Right cardiac atrium (tissue), 5 donors: ENCODE data around the gene SYTL1. TPM values are rescaled to one million over a fixed set of nuclear protein-coding genes. Genes with fewer than 3 reads are reported as not detected.

Source experiments
- ATAC-seq, 2 donors: fragments of 200-7000 bp; cut with Tn5 transposase; one replicate each; pipeline versions ENCODE4 v1.8.0 to v1.9.1; 2020; ENCODE audit warnings: moderate library complexity in 2 of 2, mild to moderate bottlenecking in 1 of 2
- DNase-seq, 3 donors: peaks; one replicate each; pipeline ENCODE4 v3.0.0-alpha.2; 2020
- H3K27ac ChIP-seq: one replicate; pipeline ENCODE4 v1.5.1; 2013; ENCODE audit warnings: mild to moderate bottlenecking, low read length, control low read depth, moderate library complexity
- H3K27me3 ChIP-seq: one replicate; pipeline ENCODE4 v1.6.1; 2013; ENCODE audit not compliant: control insufficient read depth, insufficient read depth
- H3K4me1 ChIP-seq: one replicate; pipeline ENCODE4 v1.6.1; 2013; ENCODE audit warnings: low read length; ENCODE audit not compliant: control insufficient read depth, insufficient read depth
- H3K4me3 ChIP-seq: one replicate; pipeline ENCODE4 v1.5.1; 2013; ENCODE audit warnings: low read length, control low read depth
- H3K9me3 ChIP-seq: one replicate; pipeline ENCODE4 v1.6.1; 2013; ENCODE audit warnings: low read length; ENCODE audit not compliant: control insufficient read depth
- WGBS: extraction: QIAGEN DNeasy Blood & Tissue Kit; methylation state at CpG from one replicate; pipeline ENCODE4 v1.1.7; 2013; 5-methylcytosine and 5-hydroxymethylcytosine counted together
- intact Hi-C, 4 donors: fragments of 100-400 bp; cut with DNase I; formaldehyde crosslinking; loops; one replicate each; pipeline versions ENCODE4 v1.11.0 to v1.14.0; 2022 to 2023
- polyA plus RNA-seq: library from polyadenylated mRNA; stranded (reverse); fragments of 200-250 nt; gene quantifications from one replicate; pipeline ENCODE4 v1.2.3, GENCODE V29; 2013
- total RNA-seq, 4 donors: library from RNA; stranded (reverse); fragmentation: NEBNext Ultra II Directional; extraction: Animal tissue kit (Norgen Biotek cat#: 25700); gene quantifications; one replicate each; pipeline ENCODE4 v1.2.1, GENCODE V29; 2021
- donor health status: healthy with polysubstance abuse.
- donor health status: DM: no; HTN: yes; CAD: no.
- donor health status: DM: no; HTN: no; CAD: no.
- donor health status: DM: no; HTN: yes; CAD: no; lungs with severe emphysema.
- donor health status: DM: yes; HTN: yes; CAD: no.

The SYTL1 gene
- total and polyA plus RNA-seq, 5 donors = 0.39 to 2.9 (median 2.1) TPM

DNA sequence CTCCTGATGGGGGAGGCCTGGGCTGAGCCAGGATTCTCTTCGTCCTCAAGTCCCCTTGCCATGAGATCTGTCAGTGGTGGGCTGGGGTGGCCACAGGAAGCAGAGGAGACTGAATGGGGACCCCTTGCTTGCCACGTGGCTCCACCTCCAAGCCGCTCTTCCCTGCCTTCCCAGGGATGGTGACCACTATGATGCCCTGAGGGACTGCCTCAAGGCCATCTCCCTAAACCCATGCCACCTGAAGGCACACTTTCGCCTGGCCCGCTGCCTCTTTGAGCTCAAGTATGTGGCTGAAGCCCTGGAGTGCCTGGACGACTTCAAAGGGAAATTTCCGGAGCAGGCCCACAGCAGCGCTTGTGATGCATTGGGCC lies 40.8 kb upstream of the SYTL1 start:
- Histone ChIP-seq H3K27ac (no peak overlapping the region), H3K27me3 (no peaks in the 10 kb centered on the region), H3K9me3 (no peaks in the 10 kb centered on the region), H3K4me3 (no peak overlapping the region), H3K4me1 (peaks cover 13% of the 10 kb centered on the region)
- intact Hi-C loops = loop anchor here in 3 of 4 donors (2.0 to 5.0 kb wide), 5 partner anchors 88 to 356 kb away; partner anchors contain the start of gene GPR3 (in 1 of the 3)
- DNase-seq = peak in 1 of 3 donors; percentile 69
- ATAC-seq = no peak
- 64% methylated on average over 8 of the region's 8 CpGs for WGBS

- Histone ChIP-seq H3K9me3 (no peaks in the 10 kb centered on the region), H3K27ac (no peak overlapping the region), H3K27me3 (no peaks in the 10 kb centered on the region), H3K4me1 (peaks cover 13% of the 10 kb centered on the region), H3K4me3 (no peak overlapping the region)
- DNase-seq (no peak), ATAC-seq (no peak)
- WGBS = 84% methylated on average over 10 of the region's 10 CpGs
- intact Hi-C loops = loop anchor here in 3 of 4 donors (2.0 to 5.0 kb wide), 5 partner anchors 87 to 356 kb away; partner anchors contain the start of gene GPR3 (in 1 of the 3)
Measured at GRCh38 chr1:27301582-27302199, 40.1 kb upstream of the SYTL1 start.

GRCh38 chr1:27302612-27303011 lies 39.2 kb upstream of the SYTL1 start:
- H3K9me3 ChIP-seq = no peaks in the 10 kb centered on the region
- intact Hi-C loops = loop anchor here in 2 of 4 donors (5.0 kb wide), 3 partner anchors 90 to 355 kb away; partner anchors contain the start of gene GPR3 (in 1 of the 2)
- peaks cover 13% of the 10 kb centered on the region for H3K4me1 ChIP-seq
- H3K27ac ChIP-seq = no peak overlapping the region
- 96% methylated on average over 2 of the region's 2 CpGs for WGBS
- no peaks in the 10 kb centered on the region for H3K27me3 ChIP-seq
- ATAC-seq (no peak), DNase-seq (no peak)
- no peak overlapping the region for H3K4me3 ChIP-seq

DNA sequence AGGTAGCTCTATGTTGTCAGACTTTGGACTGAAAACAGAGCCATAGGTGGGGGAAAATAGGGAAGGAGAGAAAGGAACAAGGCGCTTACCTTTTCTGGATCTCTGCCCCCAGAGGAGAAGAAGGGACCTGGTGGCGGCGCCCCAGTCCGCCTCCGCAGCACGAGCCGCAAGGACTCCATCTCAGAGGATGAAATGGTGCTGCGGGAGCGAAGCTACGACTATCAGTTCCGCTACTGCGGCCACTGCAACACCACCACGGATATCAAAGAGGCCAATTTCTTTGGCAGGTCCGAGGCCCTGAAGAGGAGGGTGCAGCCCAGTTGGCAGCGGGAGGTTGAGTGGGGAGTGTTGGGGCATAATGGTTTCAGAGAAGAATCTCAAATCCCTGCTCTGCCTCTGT lies 38.3 kb upstream of the SYTL1 start:
- 90% methylated on average over 15 of the region's 15 CpGs for WGBS
- Histone ChIP-seq H3K4me3 (no peak overlapping the region), H3K4me1 (peaks cover 13% of the 10 kb centered on the region), H3K27me3 (no peaks in the 10 kb centered on the region), H3K27ac (no peak overlapping the region), H3K9me3 (no peaks in the 10 kb centered on the region)
- ATAC-seq (no peak), DNase-seq (no peak)
- intact Hi-C loops = loop anchor here in 2 of 4 donors (5.0 kb wide), 3 partner anchors 89 to 354 kb away; partner anchors contain the start of gene GPR3 (in 1 of the 2)

- DNase-seq (peak in 1 of 3 donors; percentile 38), ATAC-seq (no peak)
- intact Hi-C loops = no loop called here
- H3K4me3 ChIP-seq = no peak overlapping the region
- no peak overlapping the region for H3K27ac ChIP-seq
- WGBS = 87% methylated on average over 11 of the region's 11 CpGs
- H3K9me3 ChIP-seq = no peaks in the 10 kb centered on the region
- no peaks in the 10 kb centered on the region for H3K27me3 ChIP-seq
- H3K4me1 ChIP-seq = no peaks in the 10 kb centered on the region
Measured at GRCh38 chr1:27306071-27306470, 35.8 kb upstream of the SYTL1 start.

GRCh38 chr1:27306892-27307761 lies 34.7 kb upstream of the SYTL1 start:
- H3K4me3 ChIP-seq = no peak overlapping the region
- H3K9me3 ChIP-seq = no peaks in the 10 kb centered on the region
- ATAC-seq (peak; percentile 8 to 17), DNase-seq (no peak)
- no peaks in the 10 kb centered on the region for H3K27me3 ChIP-seq
- intact Hi-C loops = no loop called here
- no peaks in the 10 kb centered on the region for H3K4me1 ChIP-seq
- 82% methylated on average over 11 of the region's 11 CpGs for WGBS
- no peak overlapping the region for H3K27ac ChIP-seq

- WGBS = 86% methylated on average over 6 of the region's 6 CpGs
- intact Hi-C loops = no loop called here
- Histone ChIP-seq H3K27me3 (no peaks in the 10 kb centered on the region), H3K27ac (no peak overlapping the region), H3K4me1 (no peaks in the 10 kb centered on the region), H3K9me3 (no peaks in the 10 kb centered on the region), H3K4me3 (no peak overlapping the region)
- no peak for DNase-seq
- no peak for ATAC-seq
Measured at GRCh38 chr1:27307874-27308598, 33.8 kb upstream of the SYTL1 start.

DNA sequence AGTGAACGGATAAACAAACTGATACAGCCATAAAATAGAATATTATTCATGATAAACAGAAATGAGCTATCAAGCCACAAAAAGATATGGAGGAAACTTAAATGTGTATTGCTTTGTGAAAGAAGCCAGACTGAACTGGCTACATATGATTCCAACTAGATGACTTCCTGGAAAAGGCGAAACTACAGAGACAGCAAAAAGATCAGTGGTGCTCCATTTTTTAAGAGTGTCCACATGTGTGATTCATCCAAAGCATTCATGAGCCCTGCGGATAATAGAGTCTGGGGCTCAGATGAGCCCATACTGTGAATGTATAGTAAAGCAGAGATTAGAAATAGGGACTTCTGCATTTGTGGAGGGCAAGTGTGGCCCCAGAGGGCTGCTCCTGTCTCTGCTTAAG lies 27.7 kb upstream of the SYTL1 start:
- Histone ChIP-seq H3K4me3 (no peak overlapping the region), H3K9me3 (no peaks in the 10 kb centered on the region), H3K4me1 (no peaks in the 10 kb centered on the region), H3K27ac (no peak overlapping the region), H3K27me3 (no peaks in the 10 kb centered on the region)
- intact Hi-C loops = no loop called here
- WGBS = 69% methylated on average over 3 of the region's 3 CpGs
- DNase-seq (no peak), ATAC-seq (no peak)

DNA sequence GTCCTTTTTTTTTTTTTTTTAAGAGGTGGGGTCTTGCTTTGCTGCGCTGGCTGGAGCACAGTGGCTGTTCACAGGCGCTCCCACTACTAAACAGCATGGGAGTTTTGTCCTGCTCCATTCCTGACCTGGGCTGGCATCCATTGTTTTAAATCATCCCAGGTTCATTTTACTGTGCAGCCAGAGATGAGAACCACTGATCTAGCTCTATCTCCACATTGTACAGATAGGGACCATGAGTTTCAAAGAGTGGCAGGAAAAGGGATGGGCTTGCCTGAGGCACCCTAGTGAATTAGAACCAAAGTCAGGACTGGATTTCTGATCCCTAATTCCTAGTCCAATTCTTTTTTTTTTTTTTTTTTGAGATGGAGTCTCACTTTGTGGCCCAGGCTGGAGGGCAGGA lies 27.1 kb upstream of the SYTL1 start:
- no peak for DNase-seq
- Histone ChIP-seq H3K27me3 (no peaks in the 10 kb centered on the region), H3K4me3 (no peak overlapping the region), H3K27ac (no peak overlapping the region), H3K4me1 (no peaks in the 10 kb centered on the region), H3K9me3 (no peaks in the 10 kb centered on the region)
- ATAC-seq = peak in 1 of 2 donors; percentile 43
- intact Hi-C loops = no loop called here
- 66% methylated on average over 2 of the region's 2 CpGs for WGBS

- Histone ChIP-seq H3K4me3 (no peak overlapping the region), H3K4me1 (no peaks in the 10 kb centered on the region), H3K27ac (no peak overlapping the region), H3K27me3 (no peaks in the 10 kb centered on the region), H3K9me3 (no peaks in the 10 kb centered on the region)
- DNase-seq (no peak), ATAC-seq (no peak)
- WGBS = 86% methylated on average over 5 of the region's 5 CpGs
- intact Hi-C loops = no loop called here
Measured at GRCh38 chr1:27316860-27317259, 25.0 kb upstream of the SYTL1 start.

DNA sequence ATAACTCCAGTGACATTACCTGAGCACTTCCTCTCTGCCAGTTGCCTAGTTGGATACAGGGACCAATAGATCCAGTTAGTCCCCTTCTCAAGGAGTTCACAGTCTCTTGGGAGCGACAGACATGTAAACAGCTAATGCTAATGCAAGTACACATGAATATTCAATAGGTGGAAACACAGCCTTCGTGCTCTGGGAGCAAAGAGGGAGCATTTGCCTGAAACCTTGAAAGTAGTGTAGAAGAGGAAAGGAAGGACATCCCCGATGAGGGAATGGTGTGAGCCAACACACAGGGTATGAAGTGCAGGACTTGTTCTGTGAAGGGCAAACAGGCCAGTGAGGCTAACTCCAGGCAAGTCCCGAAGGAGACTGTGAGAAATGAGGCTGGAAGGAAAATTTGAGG lies 23.7 kb upstream of the SYTL1 start:
- Histone ChIP-seq H3K27ac (no peak overlapping the region), H3K9me3 (no peaks in the 10 kb centered on the region), H3K4me1 (no peaks in the 10 kb centered on the region), H3K4me3 (no peak overlapping the region), H3K27me3 (no peaks in the 10 kb centered on the region)
- WGBS = 24% methylated on average over 4 of the region's 4 CpGs
- intact Hi-C loops = no loop called here
- ATAC-seq (no peak), DNase-seq (no peak)
